Progenitor cell of endocrine pancreas (in vitro differentiated cells): Measurements from ENCODE around the gene SFSWAP. TPM values are rescaled to one million over a fixed set of nuclear protein-coding genes. Genes with fewer than 3 reads are reported as not detected.

Experiments used
- DNase-seq: peaks from one replicate; pipeline ENCODE4 v3.0.0; 2021; ENCODE audit warnings: low spot score; ENCODE audit not compliant: unreplicated experiment
- H3K27ac Mint-ChIP-seq: 2 replicates; pipeline ENCODE4 v1.8.0; 2021; ENCODE audit warnings: mild to moderate bottlenecking, moderate library complexity, mixed read lengths
- H3K27me3 Mint-ChIP-seq: 2 replicates; pipeline ENCODE4 v1.8.0; 2021; ENCODE audit warnings: mixed read lengths
- H3K36me3 Mint-ChIP-seq: 2 replicates; pipeline ENCODE4 v1.8.0; 2022; ENCODE audit warnings: mixed read lengths; ENCODE audit not compliant: insufficient read depth
- H3K4me1 Mint-ChIP-seq: 2 replicates; pipeline ENCODE4 v1.8.0; 2021; ENCODE audit warnings: low read depth, mixed read lengths
- H3K4me3 Mint-ChIP-seq: 2 replicates; pipeline ENCODE4 v1.8.0; 2021; ENCODE audit warnings: low read depth, mild to moderate bottlenecking, moderate library complexity, mixed read lengths
- H3K9me3 Mint-ChIP-seq: 2 replicates; pipeline ENCODE4 v1.8.0; 2021; ENCODE audit warnings: low read depth, mixed read lengths
- total RNA-seq: library from RNA; stranded (reverse); gene quantifications from 2 replicates; pipeline ENCODE4 v1.2.1, GENCODE V29; 2021
- TF ChIP-seq, protein P1 (sequence below): fragments of 200-600 bp; sonication (generic); IDR thresholded peaks from one replicate; pipeline ENCODE4 v1.5.0; 2021; ENCODE audit warnings: antibody characterized with exemption, mild to moderate bottlenecking; ENCODE audit not compliant: unreplicated experiment

SFSWAP gene
- total RNA-seq, 1 donor from 2014 or later: 62.1 TPM

DNA sequence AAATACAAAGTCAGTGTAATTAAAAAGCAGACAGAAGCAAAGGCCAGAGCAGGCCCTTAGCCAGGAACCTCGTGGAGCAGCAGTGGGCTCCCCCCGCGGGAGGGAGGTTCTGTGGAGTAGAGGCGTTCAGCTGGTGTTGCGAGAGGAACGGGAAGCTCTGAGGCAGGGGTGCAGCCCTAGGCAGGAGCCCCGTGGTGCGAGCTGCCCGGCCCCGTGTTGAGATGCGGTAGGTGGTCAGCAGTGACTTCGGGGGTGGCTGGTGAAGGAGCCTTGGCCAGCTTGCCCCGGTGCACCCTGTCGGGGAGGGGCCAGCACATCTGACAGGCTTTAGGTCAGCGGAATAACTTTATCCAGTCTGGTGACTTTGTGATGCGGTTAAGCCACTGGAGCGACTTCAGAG, 46.2 kb downstream of the SFSWAP start:
- Mint-ChIP-seq H3K27me3 (no peaks in the 10 kb centered on the region), H3K4me1 (no peaks in the 10 kb centered on the region), H3K4me3 (no peak overlapping the region), H3K9me3 (no peaks in the 10 kb centered on the region), H3K27ac (no peak overlapping the region), H3K36me3 (peaks cover 29% of the 10 kb centered on the region)
- TF ChIP-seq, protein P1, sequence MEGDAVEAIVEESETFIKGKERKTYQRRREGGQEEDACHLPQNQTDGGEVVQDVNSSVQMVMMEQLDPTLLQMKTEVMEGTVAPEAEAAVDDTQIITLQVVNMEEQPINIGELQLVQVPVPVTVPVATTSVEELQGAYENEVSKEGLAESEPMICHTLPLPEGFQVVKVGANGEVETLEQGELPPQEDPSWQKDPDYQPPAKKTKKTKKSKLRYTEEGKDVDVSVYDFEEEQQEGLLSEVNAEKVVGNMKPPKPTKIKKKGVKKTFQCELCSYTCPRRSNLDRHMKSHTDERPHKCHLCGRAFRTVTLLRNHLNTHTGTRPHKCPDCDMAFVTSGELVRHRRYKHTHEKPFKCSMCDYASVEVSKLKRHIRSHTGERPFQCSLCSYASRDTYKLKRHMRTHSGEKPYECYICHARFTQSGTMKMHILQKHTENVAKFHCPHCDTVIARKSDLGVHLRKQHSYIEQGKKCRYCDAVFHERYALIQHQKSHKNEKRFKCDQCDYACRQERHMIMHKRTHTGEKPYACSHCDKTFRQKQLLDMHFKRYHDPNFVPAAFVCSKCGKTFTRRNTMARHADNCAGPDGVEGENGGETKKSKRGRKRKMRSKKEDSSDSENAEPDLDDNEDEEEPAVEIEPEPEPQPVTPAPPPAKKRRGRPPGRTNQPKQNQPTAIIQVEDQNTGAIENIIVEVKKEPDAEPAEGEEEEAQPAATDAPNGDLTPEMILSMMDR: no peak
- DNase-seq: no peak

DNA sequence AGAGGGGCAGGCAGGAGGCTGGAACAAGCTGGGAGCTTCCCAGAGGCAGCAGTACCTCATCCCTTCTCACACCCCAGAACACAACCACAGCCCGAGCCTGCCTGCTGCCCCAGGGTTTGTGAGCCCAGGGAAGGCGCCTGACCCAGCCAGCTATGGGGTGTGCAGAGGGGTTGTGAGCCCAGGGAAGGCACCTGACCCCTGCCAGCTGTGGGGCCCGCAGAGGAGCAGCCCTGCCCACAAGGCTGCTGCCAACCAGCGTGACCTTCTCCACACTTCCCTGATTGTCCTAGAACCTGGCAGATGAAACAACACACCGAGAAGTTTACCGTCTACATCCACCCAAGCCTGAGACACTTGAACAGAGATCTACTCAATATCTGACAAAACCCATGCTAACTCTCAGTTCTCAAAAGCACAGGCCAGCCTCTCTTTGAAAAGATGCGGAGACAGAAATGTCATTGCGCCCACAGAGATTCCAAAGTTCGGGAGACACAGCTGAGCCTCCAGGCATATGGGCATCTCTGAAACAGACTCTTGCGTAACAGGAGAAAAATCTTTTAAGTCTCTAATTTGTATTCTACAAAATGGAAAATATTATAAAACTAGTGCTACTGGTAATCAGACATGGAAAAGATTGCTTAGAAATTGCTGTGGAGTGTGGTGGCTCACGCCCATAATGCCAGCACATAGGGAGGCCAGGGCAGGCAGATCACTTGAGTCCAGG, 47.3 kb downstream of the SFSWAP start:
- no peak overlapping the region for H3K27ac Mint-ChIP-seq

DNA sequence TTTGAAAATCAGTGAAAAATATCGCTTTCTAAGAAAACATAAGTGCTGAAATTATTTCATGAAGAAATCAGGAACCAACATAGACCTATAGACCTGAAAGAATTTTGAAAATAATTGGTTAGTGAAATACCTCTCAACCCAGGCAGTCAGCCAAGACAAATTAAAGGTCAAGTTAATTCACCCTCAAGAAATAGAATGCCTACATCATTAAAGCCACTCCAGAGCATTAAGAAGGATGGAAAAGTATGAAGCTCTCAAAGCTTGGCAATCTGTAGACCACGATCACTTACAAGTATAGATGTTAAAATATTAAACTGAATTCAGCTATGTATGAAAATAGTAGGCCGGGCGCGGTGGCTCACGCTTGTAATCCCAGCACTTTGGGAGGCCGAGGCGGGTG, 48.3 kb downstream of the SFSWAP start:
- Mint-ChIP-seq H3K4me1 (no peaks in the 10 kb centered on the region), H3K27me3 (no peaks in the 10 kb centered on the region), H3K36me3 (peaks cover 28% of the 10 kb centered on the region), H3K27ac (no peak overlapping the region), H3K4me3 (no peak overlapping the region), H3K9me3 (no peaks in the 10 kb centered on the region)
- DNase-seq: no peak
- TF ChIP-seq, protein P1: no peak

More for the DNA sequence above, 47.3 kb downstream of the SFSWAP start:
- no peaks in the 10 kb centered on the region for H3K4me1 Mint-ChIP-seq
- no peak for DNase-seq
- peaks cover 31% of the 10 kb centered on the region for H3K36me3 Mint-ChIP-seq
- TF ChIP-seq, protein P1: no peak
- no peak overlapping the region for H3K4me3 Mint-ChIP-seq
- no peaks in the 10 kb centered on the region for H3K9me3 Mint-ChIP-seq
- H3K27me3 Mint-ChIP-seq: no peaks in the 10 kb centered on the region

DNA sequence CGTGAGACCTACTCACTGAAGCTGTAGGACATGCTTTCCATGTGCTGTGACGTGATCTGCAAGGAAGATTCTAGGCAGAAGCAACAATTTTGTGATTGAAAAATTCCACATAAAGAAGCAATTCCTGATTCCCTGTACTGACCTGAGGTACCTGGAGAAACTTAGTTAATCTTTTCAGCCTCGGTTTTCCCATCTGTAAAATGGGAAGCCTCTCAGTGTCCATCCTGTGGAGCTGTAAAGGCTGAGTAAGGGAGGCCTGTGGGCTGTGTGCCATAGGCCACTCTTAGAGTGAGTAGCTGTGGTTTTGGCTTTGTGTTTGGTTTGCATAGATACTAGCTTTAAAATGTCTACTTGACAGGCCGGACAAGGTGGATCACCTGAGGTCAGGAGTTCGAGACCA, 50.7 kb downstream of the SFSWAP start:
- no peaks in the 10 kb centered on the region for H3K27me3 Mint-ChIP-seq
- peaks cover 31% of the 10 kb centered on the region for H3K36me3 Mint-ChIP-seq
- DNase-seq: no peak
- H3K9me3 Mint-ChIP-seq: no peaks in the 10 kb centered on the region
- no peaks in the 10 kb centered on the region for H3K4me1 Mint-ChIP-seq
- no peak overlapping the region for H3K4me3 Mint-ChIP-seq
- TF ChIP-seq, protein P1: no peak
- no peak overlapping the region for H3K27ac Mint-ChIP-seq

DNA sequence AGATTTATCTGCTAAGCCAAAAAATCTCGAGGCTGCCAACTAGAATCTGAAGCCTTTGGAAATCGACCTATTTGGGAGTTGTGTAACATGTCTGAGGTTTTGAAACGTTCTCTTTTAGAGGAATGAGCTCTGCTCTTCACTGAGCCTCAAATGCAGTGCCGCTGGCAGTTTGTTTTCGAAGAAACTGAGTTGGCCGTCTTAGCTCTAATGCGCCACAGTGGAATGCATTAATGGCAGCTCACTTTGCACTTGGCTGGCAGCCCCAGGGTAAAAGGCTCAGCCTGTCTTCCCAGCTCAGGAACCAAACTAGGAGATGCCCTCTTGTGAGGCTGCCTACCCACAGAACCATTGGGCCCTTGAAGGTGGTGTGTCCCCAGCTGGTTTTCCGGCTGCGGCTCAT, 53.8 kb downstream of the SFSWAP start:
- Mint-ChIP-seq H3K36me3 (peaks cover 34% of the 10 kb centered on the region), H3K27ac (no peak overlapping the region), H3K4me3 (no peak overlapping the region), H3K4me1 (no peaks in the 10 kb centered on the region), H3K9me3 (no peaks in the 10 kb centered on the region), H3K27me3 (no peaks in the 10 kb centered on the region)
- TF ChIP-seq, protein P1: no peak
- DNase-seq: no peak
